ENCODE results near the gene NEDD4L.

The NEDD4L gene

DNA sequence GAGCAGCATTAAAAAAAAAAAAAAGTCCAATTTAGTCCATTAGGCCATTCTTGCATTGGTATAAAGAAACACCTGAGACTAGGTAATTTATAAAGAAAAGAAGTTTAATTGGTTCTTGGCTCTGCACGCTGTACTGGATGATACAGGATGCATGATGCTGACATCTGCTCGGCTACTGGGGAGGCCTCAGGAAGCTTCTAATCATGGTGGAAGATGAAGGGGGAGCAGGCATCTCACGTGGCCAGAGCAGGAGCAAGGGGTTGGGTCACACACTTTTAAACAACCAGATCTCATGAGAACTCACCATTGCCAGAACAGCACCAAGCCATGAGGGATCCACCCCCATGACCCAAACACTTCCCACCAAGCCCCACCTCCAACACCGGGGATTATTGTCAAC lies 100.1 kb downstream of the NEDD4L start:
- H3K4me3 ChIP-seq (ENCODE audit: low read length), result no peak overlapping the region
- no peak for TF ChIP-seq ZNF274 (IDR thresholded peaks at IDR 0.05; ENCODE audit: low read depth, low read length)

DNA sequence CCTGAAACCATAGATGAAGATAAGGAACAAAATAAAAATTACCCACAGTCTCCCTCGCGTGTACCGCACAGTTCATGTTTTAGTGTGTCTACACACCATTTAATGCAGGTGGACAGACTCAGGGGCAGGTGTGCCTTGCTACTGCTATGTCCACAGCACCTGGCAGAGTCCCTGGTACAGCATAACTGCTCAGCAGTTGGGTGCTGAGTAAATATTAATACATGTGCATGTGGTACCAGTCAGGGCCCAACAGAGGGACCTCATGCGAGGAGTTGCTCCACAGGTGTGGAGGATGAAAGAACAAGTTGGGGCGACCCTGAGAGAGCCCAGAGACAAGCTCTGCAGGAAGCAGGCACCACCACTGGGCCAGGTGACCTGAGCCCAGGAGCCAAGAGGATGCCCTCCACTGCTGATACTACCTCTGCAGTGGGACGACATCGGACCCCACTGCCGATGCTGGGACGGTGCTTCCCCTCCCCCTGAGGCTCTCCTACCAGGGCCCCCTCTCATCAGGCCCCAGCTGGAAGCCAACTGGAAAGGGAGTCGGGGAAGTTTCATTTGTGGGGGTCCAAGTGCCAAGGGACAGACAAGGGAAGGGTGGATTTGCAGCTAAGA lies 100.8 kb downstream of the NEDD4L start:
- H3K4me3 ChIP-seq (ENCODE audit: low read length), result no peak overlapping the region
- TF ChIP-seq ZNF274 (IDR thresholded peaks at IDR 0.05; ENCODE audit: low read depth, low read length), result no peak

GRCh38 chr18:58146099-58146498 lies 102.1 kb downstream of the NEDD4L start:
- TF ChIP-seq ZNF274 (IDR thresholded peaks at IDR 0.05; ENCODE audit: low read depth, low read length), result no peak

GRCh38 chr18:58148954-58149471 lies 105.0 kb downstream of the NEDD4L start:
- TF ChIP-seq ZNF274 (IDR thresholded peaks at IDR 0.05; ENCODE audit: low read depth, low read length), result no peak
- no peak overlapping the region for H3K4me3 ChIP-seq (ENCODE audit: low read length)

More at GRCh38 chr18:58146099-58146498, 102.1 kb downstream of the NEDD4L start:
- H3K4me3 ChIP-seq (ENCODE audit: low read length), result no peak overlapping the region

DNA sequence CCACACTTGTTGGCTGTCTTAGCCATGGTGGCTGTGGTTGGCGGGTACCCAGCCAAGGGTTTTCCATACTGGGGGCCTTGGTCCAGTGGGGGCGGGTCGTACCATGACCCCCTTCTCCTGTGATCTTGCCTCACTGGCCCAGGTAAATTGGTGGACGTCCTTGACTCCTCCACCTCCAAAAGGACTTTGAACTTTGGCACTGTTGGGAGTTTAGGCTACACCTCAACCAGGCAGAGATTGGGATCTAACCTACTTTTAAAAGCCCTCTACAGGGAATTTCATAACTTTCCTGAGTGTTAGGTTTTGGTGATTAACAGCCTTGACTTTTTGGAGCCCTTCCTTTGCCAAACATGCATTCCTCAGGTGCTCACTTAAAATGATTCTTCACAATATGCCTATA lies 106.7 kb downstream of the NEDD4L start:
- no peak overlapping the region for H3K4me3 ChIP-seq (ENCODE audit: low read length)
- no peak for TF ChIP-seq ZNF274 (IDR thresholded peaks at IDR 0.05; ENCODE audit: low read depth, low read length)

- no peak overlapping the region for H3K4me3 ChIP-seq (ENCODE audit: low read length)
- TF ChIP-seq ZNF274 (IDR thresholded peaks at IDR 0.05; ENCODE audit: low read depth, low read length), result no peak
Measured at GRCh38 chr18:58152216-58152615, 108.2 kb downstream of the NEDD4L start.

DNA sequence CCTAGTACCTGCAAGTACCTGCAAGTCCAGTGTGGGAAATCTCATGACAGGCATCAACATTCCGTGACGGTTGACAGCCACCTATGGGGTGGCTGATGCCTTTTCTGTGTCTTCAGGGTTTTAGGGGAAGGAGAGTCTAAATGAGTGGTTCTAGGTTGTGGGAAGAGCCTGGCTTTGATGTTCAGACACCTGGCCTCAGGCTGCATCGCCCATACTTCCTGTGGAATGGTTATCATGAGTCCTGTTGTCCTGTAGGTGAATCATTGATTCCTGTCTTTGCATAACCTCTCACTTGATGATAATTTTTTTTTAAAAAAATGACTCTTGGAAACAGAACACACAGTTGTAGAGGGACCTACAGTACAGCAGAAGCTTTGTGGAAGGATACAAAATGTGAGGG lies 108.9 kb downstream of the NEDD4L start:
- no peak for TF ChIP-seq ZNF274 (IDR thresholded peaks at IDR 0.05; ENCODE audit: low read depth, low read length)
- no peak overlapping the region for H3K4me3 ChIP-seq (ENCODE audit: low read length)

GRCh38 chr18:58156516-58156915 lies 112.5 kb downstream of the NEDD4L start:
- H3K4me3 ChIP-seq (ENCODE audit: low read length), result no peak overlapping the region
- TF ChIP-seq ZNF274 (IDR thresholded peaks at IDR 0.05; ENCODE audit: low read depth, low read length), result no peak

DNA sequence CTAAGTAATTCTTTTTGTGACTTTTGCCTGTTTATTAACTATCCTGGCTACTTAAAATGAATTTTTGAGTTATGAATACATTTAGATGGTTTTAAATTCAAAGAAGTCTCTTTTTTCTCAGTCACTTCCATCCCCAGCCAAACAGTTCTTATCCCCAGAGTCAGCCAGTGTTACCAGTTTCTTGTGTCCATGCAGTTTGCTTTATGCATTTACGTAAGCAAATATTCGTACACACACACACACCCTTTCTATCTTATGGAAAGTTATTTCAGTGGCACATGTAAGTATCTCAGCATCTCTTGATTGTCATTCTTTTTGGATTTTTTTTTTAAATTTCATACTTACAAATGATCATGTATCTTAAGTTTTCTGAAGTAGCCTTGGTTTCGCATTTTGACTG lies 113.2 kb downstream of the NEDD4L start:
- no peak for TF ChIP-seq ZNF274 (IDR thresholded peaks at IDR 0.05; ENCODE audit: low read depth, low read length)

GRCh38 chr18:58158008-58158407 lies 114.0 kb downstream of the NEDD4L start:
- H3K4me3 ChIP-seq (ENCODE audit: low read length), result no peak overlapping the region
- no peak for TF ChIP-seq ZNF274 (IDR thresholded peaks at IDR 0.05; ENCODE audit: low read depth, low read length)

More for the DNA sequence above, 113.2 kb downstream of the NEDD4L start:
- no peak overlapping the region for H3K4me3 ChIP-seq (ENCODE audit: low read length)

DNA sequence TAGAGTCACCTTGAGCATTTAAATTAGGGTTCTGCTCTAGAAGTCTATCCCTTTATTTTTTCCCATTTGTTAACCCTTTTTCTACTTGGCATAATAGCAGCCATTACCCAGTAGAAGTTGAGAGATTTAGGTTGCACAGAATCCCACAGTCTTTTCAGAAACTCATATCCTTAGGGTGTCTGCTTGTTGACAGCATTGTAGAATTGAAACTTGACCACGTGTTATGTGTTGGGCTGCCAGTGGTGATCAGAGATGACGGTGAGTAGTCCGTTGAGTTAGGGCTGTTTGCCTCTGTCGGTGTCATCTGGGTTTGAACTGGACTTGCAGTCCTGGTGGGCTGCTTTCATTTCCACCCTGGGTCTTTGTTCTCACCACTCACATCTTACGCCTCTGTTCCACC lies 114.4 kb downstream of the NEDD4L start:
- no peak overlapping the region for H3K4me3 ChIP-seq (ENCODE audit: low read length)
- no peak for TF ChIP-seq ZNF274 (IDR thresholded peaks at IDR 0.05; ENCODE audit: low read depth, low read length)

- H3K4me3 ChIP-seq (ENCODE audit: low read length), result no peak overlapping the region
- TF ChIP-seq ZNF274 (IDR thresholded peaks at IDR 0.05; ENCODE audit: low read depth, low read length), result no peak
Measured at GRCh38 chr18:58161659-58162058, 117.6 kb downstream of the NEDD4L start.

DNA sequence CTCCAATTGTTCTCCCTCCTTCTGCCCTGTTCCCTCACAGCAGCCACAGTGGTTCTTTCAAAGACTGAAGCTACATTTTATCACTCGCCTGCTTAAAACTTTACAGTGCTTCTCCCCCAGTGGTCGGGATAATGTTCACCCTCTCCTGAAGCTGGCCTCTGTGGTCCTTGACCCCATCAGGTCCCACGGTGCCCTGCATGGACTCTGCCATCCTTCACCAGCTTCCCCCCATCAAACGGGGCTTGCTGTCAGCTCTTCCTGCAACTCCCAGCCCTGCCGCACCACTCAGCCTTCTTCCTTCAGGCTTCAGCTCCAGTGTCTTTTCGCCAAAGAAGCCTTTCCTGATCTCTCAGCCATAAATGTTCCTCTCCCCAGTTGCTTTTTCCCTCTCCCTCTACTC lies 118.1 kb downstream of the NEDD4L start:
- TF ChIP-seq ZNF274 (IDR thresholded peaks at IDR 0.05; ENCODE audit: low read depth, low read length), result no peak
- H3K4me3 ChIP-seq (ENCODE audit: low read length), result no peak overlapping the region

- TF ChIP-seq ZNF274 (IDR thresholded peaks at IDR 0.05; ENCODE audit: low read depth, low read length), result no peak
- no peak overlapping the region for H3K4me3 ChIP-seq (ENCODE audit: low read length)
Measured at GRCh38 chr18:58163004-58163590, 119.1 kb downstream of the NEDD4L start.

DNA sequence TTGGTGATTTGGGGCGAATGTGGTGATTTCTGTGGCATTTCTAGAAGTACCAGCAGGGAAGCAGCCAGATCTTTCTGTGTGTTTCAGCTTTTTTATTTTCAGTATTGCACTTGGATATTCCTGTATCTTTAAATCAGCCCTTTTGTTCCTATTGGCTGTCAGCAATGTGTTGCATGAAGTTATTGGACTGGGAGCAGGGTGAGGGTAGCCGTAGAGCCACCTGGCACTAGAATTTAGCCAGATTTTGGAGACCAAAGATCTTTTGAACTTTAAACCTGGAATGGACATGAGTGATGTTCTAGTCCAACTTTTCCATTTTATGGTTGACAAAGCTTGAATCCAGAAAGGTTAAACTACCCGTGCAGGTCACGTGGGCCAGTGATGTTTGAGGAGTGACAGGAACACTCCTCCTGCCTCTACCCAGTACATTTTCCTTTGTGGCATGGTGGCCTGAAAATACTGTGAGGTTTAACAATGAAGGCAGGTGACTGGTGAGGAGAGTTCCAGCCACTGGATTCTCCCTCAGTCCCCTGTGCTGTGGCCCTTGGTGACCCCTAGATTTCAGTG lies 122.3 kb downstream of the NEDD4L start:
- TF ChIP-seq ZNF274 (IDR thresholded peaks at IDR 0.05; ENCODE audit: low read depth, low read length), result no peak
- no peak overlapping the region for H3K4me3 ChIP-seq (ENCODE audit: low read length)

Measured in GM08714 (cell line).